Mucosa of descending colon (tissue), 3 donors: ENCODE data around the gene CTNNB1. TPM values are rescaled to one million over a fixed set of nuclear protein-coding genes. Genes with fewer than 3 reads are reported as not detected.

Source experiments
- ATAC-seq: fragments of 200-7000 bp; cut with Tn5 transposase; one replicate; pipeline ENCODE4 v1.9.1; 2020; ENCODE audit warnings: mild to moderate bottlenecking, moderate library complexity
- DNase-seq, 3 donors: peaks; one replicate each; pipeline ENCODE4 v3.0.0-alpha.2; 2020
- H3K36me3 ChIP-seq: fragments of 200-600 bp; one replicate; pipeline ENCODE4 v1.8.0; 2021; ENCODE audit warnings: low read depth, mild to moderate bottlenecking
- H3K4me1 ChIP-seq: fragments of 200-600 bp; one replicate; pipeline ENCODE4 v1.8.0; 2021; ENCODE audit warnings: low read depth, mild to moderate bottlenecking
- H3K4me3 ChIP-seq: fragments of 200-600 bp; one replicate; pipeline ENCODE4 v1.8.0; 2021; ENCODE audit warnings: mild to moderate bottlenecking
- H3K9me3 ChIP-seq: fragments of 200-600 bp; one replicate; pipeline ENCODE4 v1.8.0; 2021; ENCODE audit warnings: mild to moderate bottlenecking
- intact Hi-C, 2 donors: fragments of 100-400 bp; cut with DNase I in 1 of 2; cut with micrococcal nuclease in 1 of 2; formaldehyde crosslinking; loops; one replicate each; pipeline versions ENCODE4 v1.11.0 to v1.11.1; 2022; cut with DNase I, micrococcal nuclease
- total RNA-seq, 3 donors: library from RNA; stranded (reverse); fragmentation: NEBNext Ultra II Directional in 2 of 3; extraction: Animal tissue kit (Norgen Biotek cat#: 25700) in 2 of 3; gene quantifications; one replicate each; pipeline versions ENCODE4 v1.2.1 to v1.2.4, GENCODE V29; 2021 to 2023
- TF ChIP-seq, protein P1 (sequence below): fragments of 200-600 bp; IDR thresholded peaks from one replicate; pipeline ENCODE4 v1.8.0; 2022; ENCODE audit warnings: antibody characterized with exemption, mild to moderate bottlenecking
- donor health status: DM: no; HTN: no; CAD: no; lungs with moderate emphysema.
- donor health status: DM: no; HTN: no; CAD: no.
- donor health status: DM: no; HTN: yes; CAD: no.

Gene CTNNB1
- total RNA-seq, 3 donors from 2014 or later = 329 to 348 (median 342) TPM

DNA sequence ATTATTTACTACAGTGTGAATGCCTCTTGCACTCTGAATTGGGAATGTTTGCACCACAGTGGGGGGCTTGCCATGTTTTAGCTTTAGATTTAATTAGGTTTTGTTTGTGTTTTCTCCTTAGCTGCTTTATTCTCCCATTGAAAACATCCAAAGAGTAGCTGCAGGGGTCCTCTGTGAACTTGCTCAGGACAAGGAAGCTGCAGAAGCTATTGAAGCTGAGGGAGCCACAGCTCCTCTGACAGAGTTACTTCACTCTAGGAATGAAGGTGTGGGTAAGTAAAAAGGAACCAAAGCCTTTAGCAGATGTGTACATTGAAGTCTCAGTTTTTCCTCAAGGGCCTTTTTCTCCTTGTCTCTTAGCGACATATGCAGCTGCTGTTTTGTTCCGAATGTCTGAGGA lies 36.9 kb downstream of the CTNNB1 start:
- no peak overlapping the region for H3K4me3 ChIP-seq
- no peaks in the 10 kb centered on the region for H3K9me3 ChIP-seq
- ATAC-seq (no peak), DNase-seq (no peak)
- TF ChIP-seq, protein P1, sequence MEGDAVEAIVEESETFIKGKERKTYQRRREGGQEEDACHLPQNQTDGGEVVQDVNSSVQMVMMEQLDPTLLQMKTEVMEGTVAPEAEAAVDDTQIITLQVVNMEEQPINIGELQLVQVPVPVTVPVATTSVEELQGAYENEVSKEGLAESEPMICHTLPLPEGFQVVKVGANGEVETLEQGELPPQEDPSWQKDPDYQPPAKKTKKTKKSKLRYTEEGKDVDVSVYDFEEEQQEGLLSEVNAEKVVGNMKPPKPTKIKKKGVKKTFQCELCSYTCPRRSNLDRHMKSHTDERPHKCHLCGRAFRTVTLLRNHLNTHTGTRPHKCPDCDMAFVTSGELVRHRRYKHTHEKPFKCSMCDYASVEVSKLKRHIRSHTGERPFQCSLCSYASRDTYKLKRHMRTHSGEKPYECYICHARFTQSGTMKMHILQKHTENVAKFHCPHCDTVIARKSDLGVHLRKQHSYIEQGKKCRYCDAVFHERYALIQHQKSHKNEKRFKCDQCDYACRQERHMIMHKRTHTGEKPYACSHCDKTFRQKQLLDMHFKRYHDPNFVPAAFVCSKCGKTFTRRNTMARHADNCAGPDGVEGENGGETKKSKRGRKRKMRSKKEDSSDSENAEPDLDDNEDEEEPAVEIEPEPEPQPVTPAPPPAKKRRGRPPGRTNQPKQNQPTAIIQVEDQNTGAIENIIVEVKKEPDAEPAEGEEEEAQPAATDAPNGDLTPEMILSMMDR = no peak
- intact Hi-C loops = no loop called here
- H3K36me3 ChIP-seq = peaks cover 23% of the 10 kb centered on the region
- H3K4me1 ChIP-seq = no peaks in the 10 kb centered on the region

DNA sequence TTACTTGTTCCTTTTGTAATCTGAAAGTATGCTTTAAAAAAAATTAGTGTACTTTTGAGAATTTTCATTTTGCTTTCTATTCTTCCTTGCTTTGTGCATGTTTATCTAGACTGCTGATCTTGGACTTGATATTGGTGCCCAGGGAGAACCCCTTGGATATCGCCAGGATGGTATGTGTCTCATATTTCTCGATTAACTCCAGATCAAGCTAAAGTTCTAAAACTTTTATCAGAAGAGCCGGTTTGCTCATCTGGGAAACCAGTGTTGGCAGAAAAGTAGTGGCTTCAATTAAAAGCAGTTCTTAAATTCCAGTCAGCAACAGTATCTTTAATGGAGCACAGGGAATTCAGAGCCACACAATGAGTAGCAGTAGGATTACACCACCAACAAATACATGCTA lies 38.6 kb downstream of the CTNNB1 start:
- H3K4me3 ChIP-seq = no peak overlapping the region
- intact Hi-C loops = no loop called here

DNA sequence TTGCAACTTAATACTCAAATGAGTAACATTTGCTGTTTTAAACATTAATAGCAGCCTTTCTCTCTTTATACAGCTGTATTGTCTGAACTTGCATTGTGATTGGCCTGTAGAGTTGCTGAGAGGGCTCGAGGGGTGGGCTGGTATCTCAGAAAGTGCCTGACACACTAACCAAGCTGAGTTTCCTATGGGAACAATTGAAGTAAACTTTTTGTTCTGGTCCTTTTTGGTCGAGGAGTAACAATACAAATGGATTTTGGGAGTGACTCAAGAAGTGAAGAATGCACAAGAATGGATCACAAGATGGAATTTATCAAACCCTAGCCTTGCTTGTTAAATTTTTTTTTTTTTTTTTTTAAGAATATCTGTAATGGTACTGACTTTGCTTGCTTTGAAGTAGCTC lies 40.3 kb downstream of the CTNNB1 start:
- TF ChIP-seq, protein P1 = no peak
- H3K9me3 ChIP-seq = no peaks in the 10 kb centered on the region
- no peak for ATAC-seq
- peaks cover 11% of the 10 kb centered on the region for H3K36me3 ChIP-seq
- no peak for DNase-seq
- no peak overlapping the region for H3K4me3 ChIP-seq
- no peaks in the 10 kb centered on the region for H3K4me1 ChIP-seq
- intact Hi-C loops = no loop called here

More for the DNA sequence above, 38.6 kb downstream of the CTNNB1 start:
- peaks cover 23% of the 10 kb centered on the region for H3K36me3 ChIP-seq
- H3K9me3 ChIP-seq = no peaks in the 10 kb centered on the region
- DNase-seq (no peak), ATAC-seq (no peak)
- no peaks in the 10 kb centered on the region for H3K4me1 ChIP-seq
- TF ChIP-seq, protein P1 = no peak

DNA sequence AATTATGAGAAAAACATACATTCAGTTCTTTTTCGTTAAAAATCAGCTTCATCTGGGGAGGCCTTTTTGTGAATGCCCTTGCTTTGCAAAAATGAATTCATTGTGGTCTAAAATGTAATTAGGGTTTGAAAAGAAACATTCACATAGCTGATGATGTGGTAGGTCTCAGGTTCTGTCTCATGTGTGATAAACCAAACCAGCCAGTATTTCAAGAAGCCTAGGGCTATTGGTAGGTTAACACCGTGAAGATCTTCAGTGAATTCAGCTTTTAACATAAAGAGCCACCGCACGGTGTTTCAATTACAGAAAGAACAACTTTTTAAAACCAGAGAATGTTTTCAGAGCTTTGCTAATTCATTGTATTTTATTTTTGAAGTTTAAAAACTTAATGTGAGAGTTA lies 41.9 kb downstream of the CTNNB1 start:
- intact Hi-C loops = no loop called here
- H3K4me1 ChIP-seq = no peaks in the 10 kb centered on the region
- H3K9me3 ChIP-seq = no peaks in the 10 kb centered on the region
- no peak for ATAC-seq
- TF ChIP-seq, protein P1 = no peak
- H3K36me3 ChIP-seq = peaks cover 6% of the 10 kb centered on the region
- H3K4me3 ChIP-seq = no peak overlapping the region
- DNase-seq = no peak

DNA sequence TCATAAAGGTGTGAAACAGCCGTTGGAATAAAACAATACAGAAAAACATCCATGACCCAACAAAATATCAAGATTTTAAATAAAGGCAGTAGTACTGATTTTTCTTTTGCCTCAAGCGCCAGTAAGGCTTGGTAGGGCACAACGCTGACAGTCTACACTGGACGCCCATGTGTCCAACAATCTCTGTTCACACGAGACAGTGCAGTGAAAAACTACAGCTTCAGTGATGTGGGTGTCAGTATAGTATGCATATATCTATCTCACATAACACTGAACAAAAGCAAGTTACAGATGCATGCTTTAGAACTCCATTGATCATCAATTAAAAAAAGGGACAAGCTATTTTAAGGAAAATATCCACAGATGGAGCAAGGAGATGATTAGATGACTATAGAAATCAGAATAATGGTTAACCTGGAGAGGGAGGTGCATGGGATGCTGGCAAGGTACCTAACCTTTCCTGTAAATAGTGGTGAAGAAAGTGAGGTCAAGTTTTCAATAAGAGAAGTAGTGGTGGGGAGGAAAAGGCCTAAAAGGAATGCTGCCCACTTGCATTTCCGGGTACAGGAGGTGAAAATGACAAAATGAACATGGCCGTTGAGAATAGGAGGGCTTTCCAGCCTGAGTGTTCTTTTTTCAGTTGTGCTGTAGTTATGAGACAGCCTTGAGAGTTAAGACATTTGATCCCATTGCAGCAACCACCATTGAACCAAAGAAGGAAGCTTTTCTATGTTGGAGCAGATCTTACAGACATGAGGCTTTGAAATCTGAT lies 42.7 kb downstream of the CTNNB1 start:
- TF ChIP-seq, protein P1 = no peak
- intact Hi-C loops = no loop called here
- no peaks in the 10 kb centered on the region for H3K4me1 ChIP-seq
- H3K36me3 ChIP-seq = peaks cover 5% of the 10 kb centered on the region
- H3K4me3 ChIP-seq = no peak overlapping the region
- no peaks in the 10 kb centered on the region for H3K9me3 ChIP-seq
- DNase-seq (no peak), ATAC-seq (no peak)

DNA sequence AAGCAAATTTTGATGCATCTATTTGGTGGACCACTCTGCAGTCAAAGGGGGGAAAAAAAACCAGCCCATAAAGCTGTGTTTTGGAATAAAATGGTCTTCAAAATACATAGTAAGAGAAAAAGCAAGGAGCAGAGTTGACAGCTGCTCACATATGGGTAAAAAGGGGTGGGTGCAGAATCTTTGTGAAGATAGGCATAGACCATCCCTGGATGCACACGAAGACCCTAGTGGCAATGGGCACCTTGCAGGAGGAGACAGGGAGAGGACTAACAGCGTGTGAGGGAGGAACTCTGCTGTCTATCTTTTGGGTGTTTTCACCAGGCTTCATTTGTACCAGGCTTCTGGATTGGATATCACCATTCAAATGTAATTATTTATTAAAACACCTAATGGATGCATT lies 43.9 kb downstream of the CTNNB1 start:
- H3K4me1 ChIP-seq = no peaks in the 10 kb centered on the region
- intact Hi-C loops = no loop called here
- no peak for ATAC-seq

More for the DNA sequence above, 43.9 kb downstream of the CTNNB1 start:
- no peak overlapping the region for H3K4me3 ChIP-seq
- no peaks in the 10 kb centered on the region for H3K9me3 ChIP-seq
- DNase-seq = no peak
- TF ChIP-seq, protein P1 = no peak
- no peaks in the 10 kb centered on the region for H3K36me3 ChIP-seq
